Vein endothelial cell (primary cell): ENCODE results near the gene NUFIP2. TPM values are rescaled to one million over a fixed set of nuclear protein-coding genes. Genes with fewer than 3 reads are reported as not detected.

Source experiments
- total RNA-seq: library from RNA; depleted of rRNA; stranded (reverse); fragments of >200 nt; gene quantifications from 2 replicates; pipeline ENCODE4 v1.2.3, GENCODE V29; 2012

Gene NUFIP2
- total RNA-seq, result 51.8 and 54.5 TPM in 2 replicates

DNA sequence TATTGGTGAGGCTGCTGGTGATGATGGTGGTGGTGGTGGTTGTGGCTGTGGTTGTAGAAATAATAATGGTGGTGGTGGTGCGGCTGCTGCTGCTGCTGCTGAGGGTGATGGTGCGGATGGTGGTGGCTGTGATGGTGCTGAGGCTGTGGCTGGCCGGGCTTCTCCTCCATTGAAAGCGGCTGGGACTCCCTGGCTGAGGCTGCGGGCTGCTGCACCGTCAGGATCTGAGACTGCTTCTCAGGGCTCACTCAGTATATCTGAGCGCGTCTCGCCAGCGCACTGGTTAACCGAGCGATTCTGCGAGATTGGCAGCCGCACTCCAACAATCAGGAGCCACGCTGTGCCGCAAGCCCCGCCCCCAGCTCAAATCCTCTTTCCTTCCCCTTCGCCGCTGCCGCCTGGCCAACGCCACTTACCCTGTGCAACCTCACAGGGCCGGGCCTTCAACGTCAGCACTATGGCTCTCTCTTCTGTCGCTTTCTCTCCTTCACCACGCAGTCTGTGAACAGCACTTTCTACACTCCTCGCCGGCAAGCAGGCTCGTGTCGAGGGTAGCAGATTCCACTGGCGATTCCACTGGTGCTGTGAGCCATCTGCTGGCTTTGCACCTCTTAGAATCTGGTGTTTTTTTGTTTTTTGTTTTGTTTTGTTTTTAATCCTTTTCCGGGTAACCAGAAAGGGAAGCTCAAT is at the start of gene NUFIP2:
TSS of gene NUFIP2 (minus strand) at position 259 of the 690 bp plus-strand sequence. CDS start at position 170, 89 bp downstream.

GRCh38 chr17:29246628-29247027 is 47.3 kb downstream of the NUFIP2 start, which contains the start of gene CRYBA1:
CRYBA1 (plus strand) TSS chr17:29246859; CDS start chr17:29246864, 5 bp downstream.

Other genes starting within 250 kb of the NUFIP2 start
- 14.7 and 19.9 TPM in 2 replicates for gene MYO18A, start 113.8 kb downstream of the NUFIP2 start, total RNA-seq
- not detected in 2 replicates for gene CRYBA1, start 47.3 kb downstream of the NUFIP2 start, total RNA-seq
- 76.8 and 80.2 TPM in 2 replicates for gene TAOK1, start 96.2 kb upstream of the NUFIP2 start, total RNA-seq